MM.1S (cell line): ENCODE results near the gene KCNAB3.

Source experiments
- CTCF ChIP-seq: fragments of 300-600 bp; sonication (generic); IDR thresholded peaks from 2 replicates; pipeline ENCODE4 v1.5.1; 2016; ENCODE audit warnings: antibody characterized with exemption, low read length, mixed read lengths
- EZH2 ChIP-seq: fragments of 300-600 bp; sonication (generic); optimal IDR thresholded peaks from 2 replicates; pipeline ENCODE3; 2017; ENCODE audit warnings: low read depth, mild to moderate bottlenecking, antibody characterized with exemption, low read length, mixed read lengths

GRCh38 chr17:7878234-7878633 lies 51.4 kb downstream of the KCNAB3 start:
- TF ChIP-seq CTCF = no peak
- no peak for TF ChIP-seq EZH2
